IMR-90 (cell line): Measurements from ENCODE around the gene SAP30BP. TPM values are rescaled to one million over a fixed set of nuclear protein-coding genes. Genes with fewer than 3 reads are reported as not detected.
A peak's percentile ranks its signal among the peaks of the same experiment; 100 is the strongest.

ENCODE experiments used
- ATAC-seq: fragments of 200-7000 bp; cut with Tn5 transposase; 2 replicates; pipeline ENCODE4 v1.9.1; 2020; ENCODE audit warnings: low read depth, mild to moderate bottlenecking, moderate library complexity
- BruUV-seq: library from RNA; stranded (reverse); fragments of 400-500 nt; replicated peaks from 2 replicates; lab custom pipeline; 2021; lab: Mats Ljungman, UMichigan
- CTCF ChIA-PET: fragments of 300-600 bp; formaldehyde crosslinking; extraction: SDS; loops from one replicate; lab custom pipeline; 2021; ENCODE audit warnings: antibody characterized with exemption; lab: Yijun Ruan, JAX
- POLR2A ChIA-PET: fragments of 300-600 bp; sonication (Branson Sonifier 250); formaldehyde crosslinking; loops from one replicate; lab custom pipeline; 2022; ENCODE audit warnings: antibody characterized with exemption; ENCODE audit not compliant: unreplicated experiment; lab: Charles Lee
- DNase-seq: peaks from one replicate; pipeline ENCODE4 v3.0.0; 2013
- H2AFZ ChIP-seq: replicated peaks from 2 replicates; pipeline ENCODE3; 2013; ENCODE audit warnings: low read length, mild to moderate bottlenecking; ENCODE audit not compliant: poor library complexity
- H2AK5ac ChIP-seq: 2 replicates; pipeline ENCODE4 v1.6.1; 2013; ENCODE audit warnings: low read depth, low read length, inconsistent platforms
- H2AK9ac ChIP-seq: replicated peaks from 2 replicates; pipeline ENCODE3; 2013; ENCODE audit warnings: mild to moderate bottlenecking, low read depth, low read length, moderate library complexity; ENCODE audit not compliant: poor library complexity
- H2BK120ac ChIP-seq: 2 replicates; pipeline ENCODE4 v1.6.1; 2013; ENCODE audit warnings: low read depth, low read length, inconsistent platforms
- H2BK15ac ChIP-seq: 3 replicates; pipeline ENCODE4 v1.6.1; 2013; ENCODE audit warnings: low read depth, low read length, inconsistent platforms
- H2BK20ac ChIP-seq: 2 replicates; pipeline ENCODE4 v1.6.1; 2013; ENCODE audit warnings: low read depth, mild to moderate bottlenecking, inconsistent platforms, low read length, moderate library complexity
- H2BK5ac ChIP-seq: 2 replicates; pipeline ENCODE4 v1.6.1; 2013; ENCODE audit warnings: mild to moderate bottlenecking, low read depth, low read length, inconsistent platforms; ENCODE audit not compliant: poor library complexity, severe bottlenecking
- H3K14ac ChIP-seq: replicated peaks from 2 replicates; pipeline ENCODE4 v1.6.1; 2013; ENCODE audit warnings: low read depth, low read length, inconsistent platforms
- H3K18ac ChIP-seq: 2 replicates; pipeline ENCODE4 v1.6.1; 2013; ENCODE audit warnings: low read depth, low read length, control low read depth
- H3K23ac ChIP-seq: 2 replicates; pipeline ENCODE4 v1.6.1; 2013; ENCODE audit warnings: low read depth, low read length, inconsistent platforms
- H3K27ac ChIP-seq: 2 replicates; pipeline ENCODE4 v1.5.1; 2013; ENCODE audit warnings: mild to moderate bottlenecking, control low read depth, low read length; ENCODE audit not compliant: insufficient read depth
- H3K27me3 ChIP-seq: 2 replicates; pipeline ENCODE4 v1.6.1; 2013; ENCODE audit warnings: low read length; ENCODE audit not compliant: control insufficient read depth, insufficient read depth
- H3K36me3 ChIP-seq: 2 replicates; pipeline ENCODE4 v1.6.1; 2013; ENCODE audit warnings: low read length, mixed read lengths; ENCODE audit not compliant: control insufficient read depth, insufficient read depth
- H3K4ac ChIP-seq: 2 replicates; pipeline ENCODE4 v1.6.1; 2013; ENCODE audit warnings: low read depth, low read length, inconsistent platforms
- H3K4me1 ChIP-seq: 2 replicates; pipeline ENCODE4 v1.6.1; 2013; ENCODE audit warnings: low read length, mixed read lengths; ENCODE audit not compliant: control insufficient read depth, insufficient read depth
- H3K4me2 ChIP-seq: 2 replicates; pipeline ENCODE4 v1.6.1; 2013; ENCODE audit warnings: low read depth, mild to moderate bottlenecking, control low read depth, low read length, moderate library complexity
- H3K4me3 ChIP-seq: 2 replicates; pipeline ENCODE4 v1.5.1; 2013; ENCODE audit warnings: low read depth, mild to moderate bottlenecking, control low read depth, low read length, moderate library complexity; ENCODE audit not compliant: insufficient read depth
- H3K56ac ChIP-seq: 2 replicates; pipeline ENCODE4 v1.6.1; 2013; ENCODE audit warnings: low read length, inconsistent platforms; ENCODE audit not compliant: insufficient read depth; ENCODE audit errors: extremely low read depth
- H3K79me1 ChIP-seq, 2 experiments: 2 replicates each; pipeline ENCODE4 v1.6.1; 2013; ENCODE audit warnings: low read length in 2 of 2, inconsistent platforms in 1 of 2, low read depth in 1 of 2
- H3K9ac ChIP-seq: 2 replicates; pipeline ENCODE4 v1.6.1; 2013; ENCODE audit warnings: low read depth, low read length, control low read depth
- H3K9me1 ChIP-seq: 2 replicates; pipeline ENCODE4 v1.6.1; 2013; ENCODE audit warnings: low read length, inconsistent platforms; ENCODE audit not compliant: insufficient read depth
- H3K9me3 ChIP-seq: 2 replicates; pipeline ENCODE4 v1.6.1; 2013; ENCODE audit warnings: low read length; ENCODE audit not compliant: control insufficient read depth, insufficient read depth
- H4K20me1 ChIP-seq: 2 replicates; pipeline ENCODE4 v1.6.1; 2013; ENCODE audit warnings: low read length, inconsistent platforms; ENCODE audit not compliant: insufficient read depth
- H4K5ac ChIP-seq: 2 replicates; pipeline ENCODE4 v1.6.1; 2013; ENCODE audit warnings: mild to moderate bottlenecking, low read depth, low read length, control low read depth
- H4K8ac ChIP-seq, 2 experiments: 2 replicates each; pipeline ENCODE4 v1.6.1; 2013; ENCODE audit warnings: low read depth in 2 of 2, low read length in 2 of 2, control low read depth in 1 of 2, inconsistent platforms in 1 of 2
- H4K91ac ChIP-seq: 2 replicates; pipeline ENCODE4 v1.6.1; 2013; ENCODE audit warnings: low read depth, low read length, inconsistent platforms; ENCODE audit not compliant: insufficient read depth
- BHLHE40 ChIP-seq: fragments of 150-350 bp; IDR thresholded peaks from 2 replicates; pipeline ENCODE4 v1.6.1; 2016; ENCODE audit warnings: mild to moderate bottlenecking, low read depth, low read length
- CEBPB ChIP-seq: IDR thresholded peaks from 2 replicates; pipeline ENCODE4 v1.6.1; 2012; ENCODE audit warnings: low read depth, low read length, improper control_type of control experiment
- CHD1 ChIP-seq: IDR thresholded peaks from 2 replicates; pipeline ENCODE4 v1.6.1; 2012; ENCODE audit warnings: low read depth, low read length, improper control_type of control experiment
- CTCF ChIP-seq: conservative IDR thresholded peaks from 2 replicates; pipeline ENCODE4 v1.5.1; 2012; ENCODE audit warnings: mild to moderate bottlenecking, low read depth, low read length, improper control_type of control experiment
- ELK1 ChIP-seq: fragments of 150-350 bp; IDR thresholded peaks from 2 replicates; pipeline ENCODE4 v1.6.1; 2016; ENCODE audit warnings: low read depth, mild to moderate bottlenecking, low read length, moderate library complexity, borderline replicate concordance
- MAFK ChIP-seq: IDR thresholded peaks from 2 replicates; pipeline ENCODE4 v1.6.1; 2012; ENCODE audit warnings: low read depth, low read length, improper control_type of control experiment
- MAZ ChIP-seq: IDR thresholded peaks from 2 replicates; pipeline ENCODE4 v1.6.1; 2012; ENCODE audit warnings: low read depth, mild to moderate bottlenecking, low read length, improper control_type of control experiment, moderate library complexity, borderline replicate concordance
- MXI1 ChIP-seq: IDR thresholded peaks from 2 replicates; pipeline ENCODE4 v1.6.1; 2012; ENCODE audit warnings: low read depth, mild to moderate bottlenecking, low read length, moderate library complexity, borderline replicate concordance
- NFE2L2 ChIP-seq: fragments of 150-350 bp; IDR thresholded peaks from 2 replicates; pipeline ENCODE4 v1.6.1; 2016; ENCODE audit warnings: low read depth, mild to moderate bottlenecking, low read length
- POLR2A ChIP-seq: IDR thresholded peaks from 2 replicates; pipeline ENCODE4 v1.6.1; 2012; ENCODE audit warnings: mild to moderate bottlenecking, low read depth, low read length
- RCOR1 ChIP-seq: IDR thresholded peaks from 2 replicates; pipeline ENCODE4 v1.6.1; 2012; ENCODE audit warnings: mild to moderate bottlenecking, low read length, improper control_type of control experiment; ENCODE audit not compliant: insufficient replicate concordance
- RFX5 ChIP-seq: IDR thresholded peaks from 2 replicates; pipeline ENCODE4 v1.8.0; 2012; ENCODE audit warnings: low read depth, mild to moderate bottlenecking, low read length, moderate library complexity
- SMC3 ChIP-seq: fragments of 150-350 bp; IDR thresholded peaks from 2 replicates; pipeline ENCODE4 v1.6.1; 2016; ENCODE audit warnings: low read depth, mild to moderate bottlenecking, antibody characterized with exemption, low read length, moderate library complexity
- USF2 ChIP-seq: fragments of 150-350 bp; IDR thresholded peaks from 2 replicates; pipeline ENCODE4 v1.6.1; 2017; ENCODE audit warnings: mild to moderate bottlenecking, antibody characterized with exemption, low read length, low read depth
- WGBS, 2 experiments: methylation state at CpG; one replicate each; pipeline versions ENCODE4 v1.1.5 to v1.1.7; 2013; ENCODE audit warnings: missing lambda C conversion rate in 2 of 2; ENCODE audit not compliant: insufficient read length in 1 of 2; ENCODE audit errors: extremely low coverage in 2 of 2; 5-methylcytosine and 5-hydroxymethylcytosine counted together
- dilution Hi-C: fragments of 300-500 bp; cut with HindIII; formaldehyde crosslinking; loops from one replicate; pipeline ENCODE4 v1.14.3; 2018; ENCODE audit warnings: low sequenced_read_pairs; ENCODE audit not compliant: unreplicated experiment
- in situ Hi-C: fragments of 300-500 bp; cut with MboI; formaldehyde crosslinking; loops from 3 replicates; pipeline ENCODE4 v1.14.3; 2019; ENCODE audit warnings: low sequenced_read_pairs, inconsistent platforms, mixed read lengths
- intact Hi-C: fragments of 100-400 bp; cut with micrococcal nuclease; formaldehyde crosslinking; loops from 2 replicates; pipeline ENCODE4 v1.10.0; 2022
- polyA plus RNA-seq, 3 experiments: library from polyadenylated mRNA; depleted of rRNA; stranded (reverse); fragments of >200 nt; gene quantifications; 2 replicates each; pipeline ENCODE4 v1.2.3, GENCODE V29; 2012; ENCODE audit warnings: low replicate concordance in 1 of 3
- total RNA-seq: library from RNA; depleted of rRNA; stranded (reverse); fragments of >200 nt; gene quantifications from 2 replicates; pipeline ENCODE4 v1.2.3, GENCODE V29; 2012

Gene SAP30BP
- total and polyA plus RNA-seq, 2 of the 4 experiments (the other 2 are of a cell fraction) = 70.4 to 139 TPM

- no peak overlapping the region for H2AFZ ChIP-seq
- TF ChIP-seq CHD1 (no peak), MXI1 (no peak), SMC3 (no peak), MAZ (no peak), USF2 (no peak), CTCF (no peak), MAFK (no peak), RCOR1 (no peak), NFE2L2 (no peak), POLR2A (no peak), BHLHE40 (no peak), RFX5 (no peak), CEBPB (no peak), ELK1 (no peak)
- intact Hi-C loops (no loop called here), dilution Hi-C loops (no loop called here), in situ Hi-C loops (no loop called here)
- H2AK5ac ChIP-seq = no peak overlapping the region
- H2BK20ac ChIP-seq = no peak overlapping the region
- no peaks in the 10 kb centered on the region for H3K9me3 ChIP-seq
- H3K4me2 ChIP-seq = no peak overlapping the region
- 100% methylated on average over 1 of the region's 10 CpGs; no CpG with 5 or more reads in 1 of the 2 experiments for WGBS, 2 experiments
- BruUV-seq = no TSS peak
- no peak overlapping the region for H4K91ac ChIP-seq
- peaks cover 12% of the 10 kb centered on the region for H3K4me1 ChIP-seq
- H4K5ac ChIP-seq = no peak overlapping the region
- H4K20me1 ChIP-seq = peaks cover 20% of the 10 kb centered on the region
- H4K8ac ChIP-seq = no peak overlapping the region
- POLR2A ChIA-PET = no interaction called here
- no peak overlapping the region for H3K4me3 ChIP-seq
- no peak overlapping the region for H3K9ac ChIP-seq
- H2BK15ac ChIP-seq = no peak overlapping the region
- H3K27ac ChIP-seq = no peak overlapping the region
- H2BK5ac ChIP-seq = no peak overlapping the region
- peaks cover 26 to 78% of the 10 kb centered on the region in 2 experiments for H3K79me1 ChIP-seq
- peak overlapping the region; percentile 16 for H2AK9ac ChIP-seq
- no peak overlapping the region for H3K56ac ChIP-seq
- CTCF ChIA-PET = no interaction called here
- DNase-seq = no peak
- peaks cover 33% of the 10 kb centered on the region for H3K9me1 ChIP-seq
- H3K18ac ChIP-seq = no peak overlapping the region
- H3K23ac ChIP-seq = no peak overlapping the region
- no peaks in the 10 kb centered on the region for H3K27me3 ChIP-seq
- no peak for ATAC-seq
- H2BK120ac ChIP-seq = no peak overlapping the region
- H3K14ac ChIP-seq = no peak overlapping the region
- H3K36me3 ChIP-seq = peaks cover 67% of the 10 kb centered on the region
- 0 out of 2 replicates have a peak overlapping the region, but pooled peaks have one; percentile 74 for H3K4ac ChIP-seq
These were observed 34.1 kb downstream of the SAP30BP start for GRCh38 chr17:75701288-75701687.
